HCT116 (cell line): ENCODE results near the gene ST3GAL6. TPM values are rescaled to one million over a fixed set of nuclear protein-coding genes. Genes with fewer than 3 reads are reported as not detected.

Experiments used
- ATAC-seq: fragments of 200-7000 bp; cut with Tn5 transposase; 2 replicates; pipeline ENCODE4 v1.9.1; 2020; ENCODE audit warnings: mild to moderate bottlenecking, moderate library complexity
- BruUV-seq: library from RNA; stranded (reverse); fragments of 400-500 nt; replicated peaks from 2 replicates; lab custom pipeline; 2021; lab: Mats Ljungman, UMichigan
- CTCF ChIA-PET: fragments of 300-600 bp; sonication (Branson Sonifier 250); formaldehyde crosslinking; loops from one replicate; lab custom pipeline; 2021; ENCODE audit warnings: antibody characterized with exemption; lab: Charles Lee
- POLR2A ChIA-PET: fragments of 300-600, 350-600 bp; sonication (Branson Sonifier 250); formaldehyde crosslinking; loops from one replicate; lab custom pipeline; 2021; ENCODE audit warnings: antibody characterized with exemption; lab: Charles Lee
- RAD21 ChIA-PET, 2 experiments: fragments of 300-600 bp; sonication (Branson Sonifier 250); formaldehyde crosslinking; loops; one replicate each; lab custom pipeline; 2023; ENCODE audit warnings: low total read pairs in 2 of 2; ENCODE audit not compliant: uncharacterized antibody in 2 of 2, unreplicated experiment in 2 of 2, low non-redundant PET in 1 of 2; lab: Charles Lee
- DNase-seq: peaks from one replicate; pipeline ENCODE4 v3.0.0-alpha.2; 2010; ENCODE audit warnings: low read depth, low spot score
- H2AFZ ChIP-seq: fragments of 200-600 bp; shearing (Covaris generic), sonication (generic); 2 replicates; pipeline ENCODE4 v1.6.1; 2017; ENCODE audit warnings: low read depth, mixed run types, mixed read lengths, antibody characterized with exemption, low read length; ENCODE audit not compliant: poor library complexity, severe bottlenecking
- H3K27ac ChIP-seq: 2 replicates; pipeline ENCODE4 v1.5.1; 2012; ENCODE audit warnings: low read depth, low read length
- H3K27me3 ChIP-seq: fragments of 200-600 bp; sonication (generic); 2 replicates; pipeline ENCODE4 v1.6.1; 2016; ENCODE audit warnings: mixed run types, low read length, mixed read lengths; ENCODE audit not compliant: insufficient read depth
- H3K36me3 ChIP-seq, 2 experiments: fragments of 200-500 bp in 1 of 2; fragments of 200-600 bp in 1 of 2; sonication (Bioruptor generic) in 1 of 2; sonication (generic) in 1 of 2; 2 replicates each; pipeline versions ENCODE4 v1.5.1 to v1.6.1; 2014 to 2016; ENCODE audit warnings: low read length in 2 of 2, inconsistent platforms in 1 of 2, mixed read lengths in 1 of 2, mixed run types in 1 of 2; ENCODE audit not compliant: insufficient read depth in 2 of 2, control insufficient read depth in 1 of 2
- H3K4me1 ChIP-seq, 2 experiments: fragments of 200-600 bp in 1 of 2; sonication (generic) in 1 of 2; 2 replicates each; pipeline versions ENCODE4 v1.5.1 to v1.6.1; 2012 to 2017; ENCODE audit warnings: low read length in 2 of 2, inconsistent platforms in 1 of 2, mild to moderate bottlenecking in 1 of 2, mixed read lengths in 1 of 2, mixed run types in 1 of 2, moderate library complexity in 1 of 2; ENCODE audit not compliant: insufficient read depth in 2 of 2, control insufficient read depth in 1 of 2
- H3K4me2 ChIP-seq: fragments of 200-600 bp; sonication (generic); 2 replicates; pipeline ENCODE4 v1.6.1; 2017; ENCODE audit warnings: mixed run types, low read length, mixed read lengths
- H3K4me3 ChIP-seq, 2 experiments: fragments of 200-600 bp in 1 of 2; sonication (generic) in 1 of 2; replicated peaks in 1 of 2; 2 replicates each; pipeline ENCODE4 v1.5.1; 2011 to 2016; ENCODE audit warnings: low read length in 2 of 2, control low read depth in 1 of 2, low read depth in 1 of 2, mild to moderate bottlenecking in 1 of 2, mixed read lengths in 1 of 2, mixed run types in 1 of 2
- H3K79me2 ChIP-seq: fragments of 200-600 bp; sonication (generic); 2 replicates; pipeline ENCODE4 v1.6.1; 2017; ENCODE audit warnings: mild to moderate bottlenecking, mixed run types, low read length, moderate library complexity, mixed read lengths; ENCODE audit not compliant: insufficient read depth
- H3K9ac ChIP-seq: fragments of 200-600 bp; sonication (generic); 2 replicates; pipeline ENCODE4 v1.6.1; 2016; ENCODE audit warnings: low read length, mixed read lengths
- H3K9me2 ChIP-seq: fragments of 200-600 bp; sonication (generic), shearing (Covaris generic); 2 replicates; pipeline ENCODE4 v1.6.1; 2017; ENCODE audit warnings: mixed run types, mild to moderate bottlenecking, moderate library complexity; ENCODE audit not compliant: insufficient read depth
- H3K9me3 ChIP-seq, 2 experiments: fragments of 200-500 bp in 1 of 2; fragments of 200-600 bp in 1 of 2; sonication (Bioruptor generic) in 1 of 2; sonication (generic) in 1 of 2; 2 replicates each; pipeline ENCODE4 v1.6.1; 2014 to 2017; ENCODE audit warnings: low read length in 2 of 2, mixed read lengths in 2 of 2, inconsistent platforms in 1 of 2, low read depth in 1 of 2, mild to moderate bottlenecking in 1 of 2, mixed run types in 1 of 2, moderate library complexity in 1 of 2; ENCODE audit not compliant: control insufficient read depth in 1 of 2, insufficient read depth in 1 of 2
- H4K20me1 ChIP-seq: fragments of 200-600 bp; sonication (generic), shearing (Covaris generic); 2 replicates; pipeline ENCODE4 v1.6.1; 2017; ENCODE audit warnings: mixed run types, mild to moderate bottlenecking, moderate library complexity; ENCODE audit not compliant: insufficient read depth
- ELF1 ChIP-seq: IDR thresholded peaks from 2 replicates; pipeline ENCODE4 v1.6.1; 2012; ENCODE audit warnings: low read depth, borderline replicate concordance
- SP1 ChIP-seq: IDR thresholded peaks from 2 replicates; pipeline ENCODE4 v1.6.1; 2012; ENCODE audit warnings: low read depth
- intact Hi-C: fragments of 100-400 bp; cut with micrococcal nuclease; formaldehyde crosslinking; loops from 2 replicates; pipeline ENCODE4 v1.10.0; 2022
- total RNA-seq: library from RNA; stranded (reverse); gene quantifications from one replicate; pipeline ENCODE4 v1.2.1, GENCODE V29; 2021; ENCODE audit not compliant: unreplicated experiment
- TF ChIP-seq, protein P1 (sequence below), 3 experiments: fragments of 200-600 bp in 1 of 3; sonication (generic) in 1 of 3; IDR thresholded peaks in 2 of 3; conservative IDR thresholded peaks in 1 of 3; 2 replicates each; pipeline ENCODE4 v1.5.1; 2012 to 2017; ENCODE audit warnings: low read depth in 2 of 3, low read length in 2 of 3, antibody characterized with exemption in 1 of 3, borderline replicate concordance in 1 of 3, control low read depth in 1 of 3, mild to moderate bottlenecking in 1 of 3, mixed read lengths in 1 of 3, mixed run types in 1 of 3, moderate library complexity in 1 of 3; ENCODE audit not compliant: insufficient read depth in 1 of 3
- TF ChIP-seq, protein P2 (sequence below): IDR thresholded peaks from 2 replicates; pipeline ENCODE4 v1.6.1; 2011; ENCODE audit warnings: mild to moderate bottlenecking, low read length, moderate library complexity; ENCODE audit not compliant: insufficient replicate concordance; ENCODE audit errors: extremely low read depth

The ST3GAL6 gene
- total RNA-seq, 1 experiment from 2014 or later: 10.6 TPM

DNA sequence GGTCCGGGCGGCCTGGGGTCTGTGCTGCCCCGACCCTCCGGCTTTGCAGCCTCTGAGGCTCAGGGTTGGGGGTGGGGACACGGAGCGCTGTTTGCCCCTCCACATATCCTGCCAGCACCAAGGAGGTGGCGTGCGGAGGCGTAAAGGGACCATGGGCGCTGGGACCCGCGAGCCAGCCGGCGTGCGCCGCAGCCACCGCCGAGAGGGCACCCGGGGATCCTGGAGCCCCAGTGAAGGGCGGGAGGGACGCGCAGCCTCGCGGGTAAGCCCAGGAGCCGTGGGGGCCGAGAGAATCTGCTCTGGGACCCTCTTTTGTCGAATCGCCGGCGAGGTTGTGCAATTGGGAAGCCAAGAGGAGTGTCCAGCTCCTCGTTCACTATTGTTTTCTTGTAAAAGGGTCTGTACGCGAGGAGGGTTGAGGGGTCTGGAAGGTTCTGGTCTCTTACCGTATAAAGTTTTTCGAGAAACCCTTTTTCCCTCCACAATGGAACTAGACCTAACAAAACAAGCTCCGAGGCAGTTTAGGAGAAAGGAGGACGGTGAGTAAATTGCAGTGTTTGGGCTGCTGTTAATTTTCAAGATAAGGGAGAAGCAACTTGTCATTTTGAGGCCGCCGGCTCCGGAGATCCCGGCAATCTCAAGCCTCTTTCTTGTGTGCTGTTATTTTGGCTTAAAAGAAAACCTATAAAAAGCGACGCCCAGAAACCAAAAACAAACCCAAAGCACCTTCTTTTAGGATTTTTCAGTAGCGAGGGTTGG, 29.9 kb upstream of the ST3GAL6 start (continued):
- TF ChIP-seq, protein P1, sequence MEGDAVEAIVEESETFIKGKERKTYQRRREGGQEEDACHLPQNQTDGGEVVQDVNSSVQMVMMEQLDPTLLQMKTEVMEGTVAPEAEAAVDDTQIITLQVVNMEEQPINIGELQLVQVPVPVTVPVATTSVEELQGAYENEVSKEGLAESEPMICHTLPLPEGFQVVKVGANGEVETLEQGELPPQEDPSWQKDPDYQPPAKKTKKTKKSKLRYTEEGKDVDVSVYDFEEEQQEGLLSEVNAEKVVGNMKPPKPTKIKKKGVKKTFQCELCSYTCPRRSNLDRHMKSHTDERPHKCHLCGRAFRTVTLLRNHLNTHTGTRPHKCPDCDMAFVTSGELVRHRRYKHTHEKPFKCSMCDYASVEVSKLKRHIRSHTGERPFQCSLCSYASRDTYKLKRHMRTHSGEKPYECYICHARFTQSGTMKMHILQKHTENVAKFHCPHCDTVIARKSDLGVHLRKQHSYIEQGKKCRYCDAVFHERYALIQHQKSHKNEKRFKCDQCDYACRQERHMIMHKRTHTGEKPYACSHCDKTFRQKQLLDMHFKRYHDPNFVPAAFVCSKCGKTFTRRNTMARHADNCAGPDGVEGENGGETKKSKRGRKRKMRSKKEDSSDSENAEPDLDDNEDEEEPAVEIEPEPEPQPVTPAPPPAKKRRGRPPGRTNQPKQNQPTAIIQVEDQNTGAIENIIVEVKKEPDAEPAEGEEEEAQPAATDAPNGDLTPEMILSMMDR (IDR thresholded peaks at IDR 0.05 in 2 of 3, conservative IDR thresholded peaks at IDR 0.05 in 1 of 3; ENCODE audit: borderline replicate concordance in 1 of 3, insufficient read depth in 1 of 3, low read depth in 2 of 3, low read length in 2 of 3): no peak
- no peak for TF ChIP-seq SP1
- no peak for TF ChIP-seq ELF1

DNA sequence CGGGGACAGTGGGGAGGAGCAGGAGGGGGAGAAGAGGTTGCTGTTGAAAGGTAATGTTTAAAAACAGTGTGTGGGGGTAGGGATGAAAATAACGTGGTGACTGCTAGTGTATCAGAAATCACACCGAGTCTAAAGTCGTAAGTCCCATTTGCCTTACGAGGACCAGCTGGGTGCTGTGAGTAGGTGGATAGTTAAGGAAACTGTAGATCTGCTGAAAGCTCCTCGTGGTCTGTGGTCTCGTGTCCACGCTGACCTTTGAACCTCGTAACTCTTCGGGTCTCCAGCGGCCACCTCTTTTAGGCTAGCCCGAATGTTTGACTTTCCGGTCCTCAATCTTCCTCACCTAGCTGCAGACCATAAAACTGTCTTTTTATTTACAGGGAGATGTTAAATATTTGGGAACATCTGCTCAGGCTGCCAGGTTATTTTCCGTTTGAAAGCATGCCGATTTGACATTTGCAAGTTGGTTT, 29.3 kb upstream of the ST3GAL6 start:
- Histone ChIP-seq H3K36me3 (no peaks in the 10 kb centered on the region), H3K79me2 (peaks cover 17% of the 10 kb centered on the region; the same call in 1 of the 2 replicates)

More for the DNA sequence above, 29.3 kb upstream of the ST3GAL6 start:
- intact Hi-C loops: no loop called here
- ChIA-PET RAD21 (no interaction called here), CTCF (no interaction called here), POLR2A (no interaction called here)
- peaks cover 8 to 18% of the 10 kb centered on the region in 2 experiments for H3K4me1 ChIP-seq
- H4K20me1 ChIP-seq: no peaks in the 10 kb centered on the region
- ATAC-seq: no peak
- TF ChIP-seq, protein P2, sequence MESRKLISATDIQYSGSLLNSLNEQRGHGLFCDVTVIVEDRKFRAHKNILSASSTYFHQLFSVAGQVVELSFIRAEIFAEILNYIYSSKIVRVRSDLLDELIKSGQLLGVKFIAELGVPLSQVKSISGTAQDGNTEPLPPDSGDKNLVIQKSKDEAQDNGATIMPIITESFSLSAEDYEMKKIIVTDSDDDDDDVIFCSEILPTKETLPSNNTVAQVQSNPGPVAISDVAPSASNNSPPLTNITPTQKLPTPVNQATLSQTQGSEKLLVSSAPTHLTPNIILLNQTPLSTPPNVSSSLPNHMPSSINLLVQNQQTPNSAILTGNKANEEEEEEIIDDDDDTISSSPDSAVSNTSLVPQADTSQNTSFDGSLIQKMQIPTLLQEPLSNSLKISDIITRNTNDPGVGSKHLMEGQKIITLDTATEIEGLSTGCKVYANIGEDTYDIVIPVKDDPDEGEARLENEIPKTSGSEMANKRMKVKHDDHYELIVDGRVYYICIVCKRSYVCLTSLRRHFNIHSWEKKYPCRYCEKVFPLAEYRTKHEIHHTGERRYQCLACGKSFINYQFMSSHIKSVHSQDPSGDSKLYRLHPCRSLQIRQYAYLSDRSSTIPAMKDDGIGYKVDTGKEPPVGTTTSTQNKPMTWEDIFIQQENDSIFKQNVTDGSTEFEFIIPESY: no peak
- no peaks in the 10 kb centered on the region for H3K27me3 ChIP-seq
- peak overlapping the region; percentile 76 to 82 for H3K4me3 ChIP-seq
- no peaks in the 10 kb centered on the region for H3K9me2 ChIP-seq
- BruUV-seq: TSS peak; percentile 42
- no peak overlapping the region for H3K27ac ChIP-seq
- peak overlapping the region; percentile 84 for H2AFZ ChIP-seq
- H3K4me2 ChIP-seq: peak overlapping the region; percentile 92
- peak overlapping the region; percentile 76 for H3K9ac ChIP-seq
- no peaks in the 10 kb centered on the region for H3K9me3 ChIP-seq
- no peak for DNase-seq
